Measurements from ENCODE around the gene UBE2J2.

The UBE2J2 gene

GRCh38 chr1:1296070-1297061 lies 22.7 kb upstream of the UBE2J2 start:
- DNase-seq (ENCODE audit: extremely low spot score): no peak
- ChIA-PET POLR2A (no interaction called here), CTCF (interaction anchor here (6.6 kb wide), 1 partner anchor 174 kb away, joined by 87 read pairs; no protein-coding TSS in a partner anchor)
- no peak for TF ChIP-seq CTCF (IDR thresholded peaks at IDR 0.05; ENCODE audit: control extremely low read depth, extremely low read depth, low read depth, missing control alignments)

DNA sequence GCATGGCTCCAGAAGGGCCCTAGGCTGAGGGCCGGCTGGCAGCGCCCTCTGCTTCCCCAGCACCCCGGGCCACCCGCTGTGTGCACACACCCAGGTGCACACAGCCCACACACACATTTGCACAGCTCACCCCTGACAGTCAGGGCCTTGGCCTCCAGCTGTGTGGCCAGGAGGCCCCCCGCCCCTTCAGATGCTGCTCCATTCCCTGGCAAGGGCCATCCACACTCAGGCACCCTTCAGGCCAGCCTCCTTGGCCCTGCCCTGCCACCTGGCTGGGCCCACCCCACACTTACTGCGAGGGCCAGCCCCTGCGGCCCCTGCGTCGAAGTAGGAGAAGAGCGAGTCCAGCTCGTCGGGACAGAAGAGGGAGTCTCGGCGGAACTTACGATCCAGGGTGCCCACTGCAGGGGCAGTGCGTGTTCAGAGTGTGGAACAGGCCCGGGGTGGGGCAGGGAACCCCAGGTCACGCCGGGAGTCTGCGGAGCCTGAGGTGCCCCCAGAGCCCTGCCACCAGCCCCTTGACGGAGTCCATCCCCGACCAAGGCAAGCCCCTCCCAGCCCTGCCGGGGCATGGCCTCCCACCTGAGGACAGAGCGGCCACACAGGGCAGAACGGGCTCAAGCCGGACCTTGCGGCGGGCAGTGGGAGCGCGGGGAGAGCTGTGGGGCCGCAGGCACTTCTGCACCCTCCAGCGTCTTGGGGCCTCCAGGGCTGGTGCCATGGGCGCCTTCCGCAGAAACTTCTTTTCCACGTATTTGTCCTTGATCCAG lies 21.7 kb upstream of the UBE2J2 start:
- CTCF ChIA-PET: interaction anchor here (1.1 to 6.6 kb wide), 2 partner anchors 173 to 311 kb away, joined by 3 to 87 read pairs; no protein-coding TSS in a partner anchor

DNA sequence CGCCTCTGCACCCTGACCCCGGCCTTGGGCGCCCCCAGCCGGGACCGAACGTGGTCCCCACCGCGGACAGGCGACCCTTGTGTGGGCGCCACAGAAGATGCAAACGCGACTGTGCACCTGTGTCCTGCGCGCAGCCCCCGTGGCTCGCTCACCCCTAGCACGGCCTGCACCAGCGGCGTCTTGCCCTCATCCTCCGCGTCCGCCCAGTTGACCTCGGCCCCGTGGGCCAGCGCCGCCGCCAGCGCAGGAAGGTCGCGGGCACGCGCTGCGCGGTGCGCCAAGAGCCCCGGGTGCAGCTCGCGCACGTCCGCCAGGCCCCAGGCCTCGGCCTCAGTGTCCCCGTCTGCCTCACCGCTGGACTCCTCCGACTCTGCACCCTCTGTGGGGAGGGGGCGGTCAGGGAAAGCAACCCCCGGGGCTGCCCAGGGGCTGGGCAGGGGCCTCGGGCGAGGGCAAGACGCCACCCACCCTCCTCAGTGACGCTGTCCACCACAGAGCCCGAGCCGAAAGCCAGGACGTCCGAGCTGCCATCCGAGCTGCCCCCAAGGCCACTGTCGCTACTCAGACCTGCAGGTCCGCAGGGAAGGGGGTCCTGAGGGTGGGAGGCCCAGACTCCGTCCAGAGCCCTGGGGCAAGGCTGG lies 20.7 kb upstream of the UBE2J2 start:
- ChIA-PET CTCF (interaction anchor here (1.1 to 6.6 kb wide), 2 partner anchors 172 to 310 kb away, joined by 3 to 87 read pairs; no protein-coding TSS in a partner anchor), POLR2A (no interaction called here)

More for the DNA sequence above, 21.7 kb upstream of the UBE2J2 start:
- no peak for TF ChIP-seq CTCF (IDR thresholded peaks at IDR 0.05; ENCODE audit: control extremely low read depth, extremely low read depth, low read depth, missing control alignments)
- no peak for DNase-seq (ENCODE audit: extremely low spot score)
- POLR2A ChIA-PET: no interaction called here

GRCh38 chr1:1293263-1294249 lies 19.9 kb upstream of the UBE2J2 start:
- ChIA-PET CTCF (interaction anchor here (6.6 kb wide), 1 partner anchor 171 kb away, joined by 87 read pairs; no protein-coding TSS in a partner anchor), POLR2A (no interaction called here)
- TF ChIP-seq CTCF (IDR thresholded peaks at IDR 0.05; ENCODE audit: control extremely low read depth, extremely low read depth, low read depth, missing control alignments): no peak

More for the DNA sequence above, 20.7 kb upstream of the UBE2J2 start:
- TF ChIP-seq CTCF (IDR thresholded peaks at IDR 0.05; ENCODE audit: control extremely low read depth, extremely low read depth, low read depth, missing control alignments): no peak
- no peak for DNase-seq (ENCODE audit: extremely low spot score)

GRCh38 chr1:1292851-1293250 lies 19.2 kb upstream of the UBE2J2 start:
- CTCF ChIA-PET: interaction anchor here (0.9 to 6.6 kb wide), 7 partner anchors 11 to 261 kb away, joined by 3 to 87 read pairs (median 5); no protein-coding TSS in a partner anchor
- POLR2A ChIA-PET: no interaction called here
- no peak for DNase-seq (ENCODE audit: extremely low spot score)
- no peak for TF ChIP-seq CTCF (IDR thresholded peaks at IDR 0.05; ENCODE audit: control extremely low read depth, extremely low read depth, low read depth, missing control alignments)

More at GRCh38 chr1:1293263-1294249, 19.9 kb upstream of the UBE2J2 start:
- no peak for DNase-seq (ENCODE audit: extremely low spot score)

Data from GM10248 (cell line).